Panc1 (cell line): ENCODE results near the gene CCND2.

Experiments
- CTCF ChIP-seq: fragments of 450-650 bp; IDR thresholded peaks from 2 replicates; pipeline ENCODE4 v1.5.1; 2017; ENCODE audit warnings: mild to moderate bottlenecking
- SIN3A ChIP-seq: IDR thresholded peaks from 2 replicates; pipeline ENCODE4 v1.6.1; 2012; ENCODE audit warnings: low read depth, mild to moderate bottlenecking, low read length, moderate library complexity, borderline replicate concordance; ENCODE audit not compliant: insufficient read depth

GRCh38 chr12:4266990-4267389 is 6.6 kb upstream of the CCND2 start:
- TF ChIP-seq CTCF (no peak), SIN3A (no peak)
